ENCODE measurements around the gene CEBPG.

DNA sequence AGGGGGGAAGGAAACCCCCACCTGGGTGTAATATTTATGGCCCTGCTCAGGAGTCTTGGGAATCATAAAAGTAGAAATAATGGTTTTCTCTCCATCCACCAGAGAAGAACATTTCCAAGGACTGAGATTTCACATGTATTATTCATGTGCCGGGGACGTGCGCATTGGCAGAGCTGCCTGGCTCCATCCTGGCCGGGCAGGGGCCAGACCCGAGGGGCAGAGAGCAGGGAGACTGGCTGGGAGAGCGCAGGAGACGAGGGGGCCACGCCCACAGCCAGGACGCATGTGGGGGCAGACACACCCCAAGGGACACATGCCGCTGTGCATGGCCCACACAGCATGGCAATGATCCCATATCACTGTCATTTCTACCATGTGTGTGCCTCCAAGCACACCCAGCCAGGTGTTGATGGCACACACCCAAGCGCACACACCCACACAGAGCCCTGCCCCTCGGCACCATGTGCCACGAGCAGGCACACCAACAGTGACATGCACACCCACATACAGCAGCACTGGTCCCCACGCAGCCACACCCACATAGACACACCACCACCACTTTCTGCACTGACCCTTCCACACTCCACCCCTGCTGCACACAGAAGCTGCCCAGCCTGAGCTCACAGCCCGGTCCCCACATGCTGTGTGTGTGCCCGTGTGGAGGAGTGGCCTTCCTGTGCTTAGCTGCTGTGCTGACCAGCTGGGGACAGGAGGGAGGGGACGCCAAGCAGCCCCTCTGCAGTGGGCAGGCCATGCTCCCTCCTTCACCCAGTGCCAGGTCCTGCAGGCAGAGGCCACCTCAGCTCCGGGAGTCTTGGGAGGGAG lies 39.3 kb downstream of the CEBPG start:
- TF ChIP-seq, protein P1, sequence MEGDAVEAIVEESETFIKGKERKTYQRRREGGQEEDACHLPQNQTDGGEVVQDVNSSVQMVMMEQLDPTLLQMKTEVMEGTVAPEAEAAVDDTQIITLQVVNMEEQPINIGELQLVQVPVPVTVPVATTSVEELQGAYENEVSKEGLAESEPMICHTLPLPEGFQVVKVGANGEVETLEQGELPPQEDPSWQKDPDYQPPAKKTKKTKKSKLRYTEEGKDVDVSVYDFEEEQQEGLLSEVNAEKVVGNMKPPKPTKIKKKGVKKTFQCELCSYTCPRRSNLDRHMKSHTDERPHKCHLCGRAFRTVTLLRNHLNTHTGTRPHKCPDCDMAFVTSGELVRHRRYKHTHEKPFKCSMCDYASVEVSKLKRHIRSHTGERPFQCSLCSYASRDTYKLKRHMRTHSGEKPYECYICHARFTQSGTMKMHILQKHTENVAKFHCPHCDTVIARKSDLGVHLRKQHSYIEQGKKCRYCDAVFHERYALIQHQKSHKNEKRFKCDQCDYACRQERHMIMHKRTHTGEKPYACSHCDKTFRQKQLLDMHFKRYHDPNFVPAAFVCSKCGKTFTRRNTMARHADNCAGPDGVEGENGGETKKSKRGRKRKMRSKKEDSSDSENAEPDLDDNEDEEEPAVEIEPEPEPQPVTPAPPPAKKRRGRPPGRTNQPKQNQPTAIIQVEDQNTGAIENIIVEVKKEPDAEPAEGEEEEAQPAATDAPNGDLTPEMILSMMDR (IDR thresholded peaks at IDR 0.05) = no peak
- no peak for TF ChIP-seq POLR2A (IDR thresholded peaks at IDR 0.05)
